GM19452 (cell line): ENCODE results near the gene C2CD2.
A peak's percentile ranks its signal among the peaks of the same experiment; 100 is the strongest.

Experiments used
- ATAC-seq: cut with Tn5 transposase; IDR thresholded peaks from one replicate; pipeline ENCODE4 v1.9.1; 2021; ENCODE audit not compliant: unreplicated experiment

Gene C2CD2

GRCh38 chr21:41933313-41934079 is 20.3 kb downstream of the C2CD2 start:
- ATAC-seq: no peak

- no peak for ATAC-seq
Measured at GRCh38 chr21:41932576-41933312, 21.1 kb downstream of the C2CD2 start.

- no peak for ATAC-seq
Measured at GRCh38 chr21:41932191-41932575, 21.6 kb downstream of the C2CD2 start.

GRCh38 chr21:41931041-41931451 is 22.8 kb downstream of the C2CD2 start:
- no peak for ATAC-seq

- ATAC-seq: no peak
Measured at GRCh38 chr21:41929248-41929647, 24.6 kb downstream of the C2CD2 start.

- no peak for ATAC-seq
Measured at GRCh38 chr21:41928621-41929220, 25.1 kb downstream of the C2CD2 start.

- ATAC-seq: no peak
Measured at GRCh38 chr21:41927727-41928409, 25.9 kb downstream of the C2CD2 start.

- ATAC-seq: peak; percentile 21
Measured at GRCh38 chr21:41926807-41927171, 27.0 kb downstream of the C2CD2 start.

GRCh38 chr21:41926117-41926806 is 27.6 kb downstream of the C2CD2 start:
- peak; percentile 60 for ATAC-seq

GRCh38 chr21:41925767-41926116 is 28.1 kb downstream of the C2CD2 start:
- no peak for ATAC-seq

- ATAC-seq: no peak
Measured at GRCh38 chr21:41924368-41924754, 29.5 kb downstream of the C2CD2 start.

GRCh38 chr21:41923631-41924367 is 30.0 kb downstream of the C2CD2 start:
- ATAC-seq: no peak

- ATAC-seq: no peak
Measured at GRCh38 chr21:41923186-41923585, 30.6 kb downstream of the C2CD2 start.

- no peak for ATAC-seq
Measured at GRCh38 chr21:41921021-41921420, 32.8 kb downstream of the C2CD2 start.

- no peak for ATAC-seq
Measured at GRCh38 chr21:41920476-41920875, 33.3 kb downstream of the C2CD2 start.

- no peak for ATAC-seq
Measured at GRCh38 chr21:41919666-41920398, 34.0 kb downstream of the C2CD2 start.

- ATAC-seq: no peak
Measured at GRCh38 chr21:41918561-41919358, 35.1 kb downstream of the C2CD2 start.

GRCh38 chr21:41917531-41917930 is 36.3 kb downstream of the C2CD2 start:
- no peak for ATAC-seq

GRCh38 chr21:41916888-41917433 is 36.9 kb downstream of the C2CD2 start:
- no peak for ATAC-seq
